Measurements from ENCODE around the gene MYRF.

- TF ChIP-seq CTCF (conservative IDR thresholded peaks at IDR 0.05), result no peak
- TF ChIP-seq ZFX (IDR thresholded peaks at IDR 0.05), result no peak
Measured at GRCh38 chr11:61739966-61740365, 12.5 kb upstream of the MYRF start.

Measured in C4-2B (cell line).